HepG2 (cell line): ENCODE data around the gene KBTBD13. TPM values are rescaled to one million over a fixed set of nuclear protein-coding genes. Genes with fewer than 3 reads are reported as not detected.

Experiments used
- EEA1 ChIP-seq: sonication (generic); formaldehyde crosslinking; IDR thresholded peaks from 2 replicates; pipeline ENCODE4 v1.5.1; 2020; ENCODE audit warnings: mild to moderate bottlenecking, missing genetic modification reagents, borderline replicate concordance
- ESRRA ChIP-seq: sonication (generic); formaldehyde crosslinking; IDR thresholded peaks from 2 replicates; pipeline ENCODE4 v1.5.1; 2020; ENCODE audit warnings: mild to moderate bottlenecking, low read depth, missing genetic modification reagents
- GABPA ChIP-seq, 2 experiments: IDR thresholded peaks; 2 replicates each; pipeline ENCODE4 v1.6.1; 2011 to 2016; ENCODE audit warnings: low read depth in 2 of 2, low read length in 1 of 2, missing biosample characterization in 1 of 2, missing genetic modification characterization in 1 of 2
- ISL2 ChIP-seq: sonication (generic); formaldehyde crosslinking; IDR thresholded peaks from 2 replicates; pipeline ENCODE4 v1.5.0; 2020; ENCODE audit warnings: missing genetic modification reagents
- ISX ChIP-seq: sonication (generic); formaldehyde crosslinking; conservative IDR thresholded peaks from 2 replicates; pipeline ENCODE4 v1.5.0; 2020; ENCODE audit warnings: missing genetic modification reagents
- KAT8 ChIP-seq: IDR thresholded peaks from 2 replicates; pipeline ENCODE4 v1.6.1; 2016; ENCODE audit warnings: missing genetic modification reagents, missing compliant biosample characterization
- MEIS1 ChIP-seq: sonication (generic); formaldehyde crosslinking; IDR thresholded peaks from 2 replicates; pipeline ENCODE4 v1.9.0; 2021; ENCODE audit warnings: mild to moderate bottlenecking, missing genetic modification reagents, moderate library complexity, borderline replicate concordance
- ONECUT2 ChIP-seq: sonication (generic); formaldehyde crosslinking; IDR thresholded peaks from 2 replicates; pipeline ENCODE4 v1.4.0; 2020; ENCODE audit warnings: missing genetic modification reagents
- RORA ChIP-seq: sonication (generic); formaldehyde crosslinking; IDR thresholded peaks from 2 replicates; pipeline ENCODE4 v1.5.0; 2020; ENCODE audit warnings: mild to moderate bottlenecking, missing genetic modification reagents, moderate library complexity
- SIX4 ChIP-seq: sonication (generic); formaldehyde crosslinking; IDR thresholded peaks from 2 replicates; pipeline ENCODE4 v1.4.0; 2020; ENCODE audit warnings: missing genetic modification reagents
- ZNF180 ChIP-seq: sonication (generic); formaldehyde crosslinking; IDR thresholded peaks from 2 replicates; pipeline ENCODE4 v1.4.0; 2020; ENCODE audit warnings: low read depth, missing genetic modification reagents, borderline replicate concordance
- ZNF44 ChIP-seq: sonication (generic); formaldehyde crosslinking; IDR thresholded peaks from 2 replicates; pipeline ENCODE4 v1.5.1; 2020; ENCODE audit warnings: mild to moderate bottlenecking, missing genetic modification reagents
- ZNF558 ChIP-seq: sonication (generic); formaldehyde crosslinking; IDR thresholded peaks from 2 replicates; pipeline ENCODE4 v1.9.0; 2022; ENCODE audit warnings: mild to moderate bottlenecking, missing genetic modification reagents, borderline replicate concordance
- ZNF562 ChIP-seq: sonication (generic); formaldehyde crosslinking; IDR thresholded peaks from 2 replicates; pipeline ENCODE4 v1.8.0; 2022; ENCODE audit warnings: missing genetic modification reagents, borderline replicate concordance
- ZNF713 ChIP-seq: sonication (generic); formaldehyde crosslinking; IDR thresholded peaks from 2 replicates; pipeline ENCODE4 v1.4.0; 2020; ENCODE audit warnings: mild to moderate bottlenecking, missing genetic modification reagents
- polyA plus RNA-seq, 8 experiments: library from polyadenylated mRNA; depleted of rRNA in 3 of 8; stranded (reverse) in 7 of 8; unstranded in 1 of 8; fragments of >200 nt; fragmentation: Illumina TruSeq in 4 of 8; extraction: Trizol in 4 of 8; gene quantifications; 2 replicates each; pipeline versions ENCODE4 v1.2.1 to v1.2.3, GENCODE V29; 2011 to 2016; ENCODE audit warnings: low read depth in 4 of 8, missing spikeins in 1 of 8, mixed read lengths in 1 of 8; ENCODE audit not compliant: insufficient read depth in 1 of 8
- total RNA-seq, 5 experiments: library from RNA; depleted of rRNA; stranded (reverse); fragments of >200 nt; fragmentation: Illumina TruSeq; extraction: Trizol; gene quantifications; 2 replicates each; pipeline ENCODE4 v1.2.3, GENCODE V29; 2016; ENCODE audit warnings: low read depth in 1 of 5
- TF ChIP-seq, protein P1 (sequence below): sonication (generic); formaldehyde crosslinking; IDR thresholded peaks from 2 replicates; pipeline ENCODE4 v1.4.0; 2020; ENCODE audit warnings: missing genetic modification reagents, borderline replicate concordance
- TF ChIP-seq, protein P2 (sequence below): sonication (generic); formaldehyde crosslinking; IDR thresholded peaks from 2 replicates; pipeline ENCODE4 v1.4.0; 2020; ENCODE audit warnings: mild to moderate bottlenecking, missing genetic modification reagents, borderline replicate concordance
- TF ChIP-seq, protein P3 (sequence below): sonication (generic); formaldehyde crosslinking; IDR thresholded peaks from 2 replicates; pipeline ENCODE4 v1.8.1; 2023; ENCODE audit warnings: missing genetic modification reagents, mild to moderate bottlenecking, borderline replicate concordance

Gene KBTBD13
- total and polyA plus RNA-seq, 2 of the 13 experiments (the other 11 are each of a cell fraction or from before 2014, with no cell fraction given) = not detected

DNA sequence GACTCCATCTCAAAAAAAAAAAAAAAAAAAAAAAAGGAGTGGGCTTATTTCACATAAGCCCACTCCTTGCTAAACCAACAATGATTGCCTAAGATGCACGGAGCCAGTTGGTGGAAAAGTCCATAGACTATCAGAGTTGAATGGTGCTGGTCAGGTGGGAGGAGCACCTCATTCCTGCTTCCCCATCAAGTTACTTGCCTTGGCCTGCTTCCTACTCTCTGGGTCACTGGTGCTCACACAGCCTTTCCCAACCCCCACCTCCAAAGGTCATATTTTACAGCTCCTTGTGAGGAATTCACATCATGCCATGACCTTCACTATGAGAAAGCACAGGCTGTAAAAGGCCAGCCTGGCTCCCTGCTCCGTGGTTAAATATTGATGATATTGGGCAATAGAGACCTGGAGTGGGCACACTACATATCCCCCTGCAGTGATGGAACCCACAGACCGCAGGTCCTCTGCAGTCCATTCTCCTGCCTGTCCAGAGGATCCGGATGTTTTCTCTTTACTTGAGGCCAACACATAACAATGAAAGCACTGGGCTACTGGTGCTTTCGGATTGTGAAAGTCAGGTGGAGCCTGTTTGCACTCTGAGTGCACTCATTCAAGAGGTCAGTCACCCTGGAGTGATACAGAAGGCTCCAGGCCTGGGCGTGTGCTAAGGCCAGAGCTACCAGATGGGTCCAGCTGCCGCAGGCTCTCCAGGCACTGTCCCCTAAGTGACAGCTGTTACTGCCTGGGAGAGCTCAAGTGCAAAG, 31.6 kb upstream of the KBTBD13 start, which contains the start of gene SLC51B (continued):
- TF ChIP-seq, protein P1, sequence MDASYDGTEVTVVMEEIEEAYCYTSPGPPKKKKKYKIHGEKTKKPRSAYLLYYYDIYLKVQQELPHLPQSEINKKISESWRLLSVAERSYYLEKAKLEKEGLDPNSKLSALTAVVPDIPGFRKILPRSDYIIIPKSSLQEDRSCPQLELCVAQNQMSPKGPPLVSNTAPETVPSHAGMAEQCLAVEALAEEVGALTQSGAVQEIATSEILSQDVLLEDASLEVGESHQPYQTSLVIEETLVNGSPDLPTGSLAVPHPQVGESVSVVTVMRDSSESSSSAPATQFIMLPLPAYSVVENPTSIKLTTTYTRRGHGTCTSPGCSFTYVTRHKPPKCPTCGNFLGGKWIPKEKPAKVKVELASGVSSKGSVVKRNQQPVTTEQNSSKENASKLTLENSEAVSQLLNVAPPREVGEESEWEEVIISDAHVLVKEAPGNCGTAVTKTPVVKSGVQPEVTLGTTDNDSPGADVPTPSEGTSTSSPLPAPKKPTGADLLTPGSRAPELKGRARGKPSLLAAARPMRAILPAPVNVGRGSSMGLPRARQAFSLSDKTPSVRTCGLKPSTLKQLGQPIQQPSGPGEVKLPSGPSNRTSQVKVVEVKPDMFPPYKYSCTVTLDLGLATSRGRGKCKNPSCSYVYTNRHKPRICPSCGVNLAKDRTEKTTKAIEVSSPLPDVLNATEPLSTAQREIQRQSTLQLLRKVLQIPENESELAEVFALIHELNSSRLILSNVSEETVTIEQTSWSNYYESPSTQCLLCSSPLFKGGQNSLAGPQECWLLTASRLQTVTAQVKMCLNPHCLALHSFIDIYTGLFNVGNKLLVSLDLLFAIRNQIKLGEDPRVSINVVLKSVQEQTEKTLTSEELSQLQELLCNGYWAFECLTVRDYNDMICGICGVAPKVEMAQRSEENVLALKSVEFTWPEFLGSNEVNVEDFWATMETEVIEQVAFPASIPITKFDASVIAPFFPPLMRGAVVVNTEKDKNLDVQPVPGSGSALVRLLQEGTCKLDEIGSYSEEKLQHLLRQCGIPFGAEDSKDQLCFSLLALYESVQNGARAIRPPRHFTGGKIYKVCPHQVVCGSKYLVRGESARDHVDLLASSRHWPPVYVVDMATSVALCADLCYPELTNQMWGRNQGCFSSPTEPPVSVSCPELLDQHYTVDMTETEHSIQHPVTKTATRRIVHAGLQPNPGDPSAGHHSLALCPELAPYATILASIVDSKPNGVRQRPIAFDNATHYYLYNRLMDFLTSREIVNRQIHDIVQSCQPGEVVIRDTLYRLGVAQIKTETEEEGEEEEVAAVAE (CRISPR knock-in tag) = peak; percentile 90; the same call in 1 of the 2 replicates
- TF ChIP-seq, protein P2, sequence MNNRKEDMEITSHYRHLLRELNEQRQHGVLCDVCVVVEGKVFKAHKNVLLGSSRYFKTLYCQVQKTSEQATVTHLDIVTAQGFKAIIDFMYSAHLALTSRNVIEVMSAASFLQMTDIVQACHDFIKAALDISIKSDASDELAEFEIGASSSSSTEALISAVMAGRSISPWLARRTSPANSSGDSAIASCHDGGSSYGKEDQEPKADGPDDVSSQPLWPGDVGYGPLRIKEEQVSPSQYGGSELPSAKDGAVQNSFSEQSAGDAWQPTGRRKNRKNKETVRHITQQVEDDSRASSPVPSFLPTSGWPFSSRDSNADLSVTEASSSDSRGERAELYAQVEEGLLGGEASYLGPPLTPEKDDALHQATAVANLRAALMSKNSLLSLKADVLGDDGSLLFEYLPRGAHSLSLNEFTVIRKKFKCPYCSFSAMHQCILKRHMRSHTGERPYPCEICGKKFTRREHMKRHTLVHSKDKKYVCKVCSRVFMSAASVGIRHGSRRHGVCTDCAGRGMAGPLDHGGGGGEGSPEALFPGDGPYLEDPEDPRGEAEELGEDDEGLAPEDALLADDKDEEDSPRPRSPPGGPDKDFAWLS (CRISPR knock-in tag) = no peak
- TF ChIP-seq ZNF713 = no peak
- TF ChIP-seq ONECUT2 (CRISPR knock-in tag) = no peak
- TF ChIP-seq GABPA (IDR thresholded peaks at IDR 0.05; ENCODE audit: low read depth, low read length) = no peak
- peak; percentile 54; the same call in 1 of the 2 replicates for TF ChIP-seq GABPA (CRISPR knock-in tag; IDR thresholded peaks at IDR 0.05; ENCODE audit: low read depth)
- TF ChIP-seq ZNF44 (CRISPR knock-in tag) = peak; percentile 57; the same call in 1 of the 2 replicates
- TF ChIP-seq, protein P3, sequence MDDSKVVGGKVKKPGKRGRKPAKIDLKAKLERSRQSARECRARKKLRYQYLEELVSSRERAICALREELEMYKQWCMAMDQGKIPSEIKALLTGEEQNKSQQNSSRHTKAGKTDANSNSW (CRISPR knock-in tag) = 0 out of 2 replicates have a peak, but pooled peaks have one; percentile 39
- no peak for TF ChIP-seq ZNF180 (CRISPR knock-in tag)
- no peak for TF ChIP-seq ZNF562
- TF ChIP-seq ZNF558 (CRISPR knock-in tag) = no peak
- TF ChIP-seq EEA1 (CRISPR knock-in tag) = no peak
- no peak for TF ChIP-seq SIX4 (CRISPR knock-in tag)
- no peak for TF ChIP-seq ISX (CRISPR knock-in tag)
- TF ChIP-seq KAT8 = peak; percentile 63
- no peak for TF ChIP-seq RORA (CRISPR knock-in tag)
- TF ChIP-seq MEIS1 (CRISPR knock-in tag) = peak; percentile 50; the same call in 1 of the 2 replicates
- peak; percentile 84; the same call in 1 of the 2 replicates for TF ChIP-seq ESRRA (CRISPR knock-in tag)
- peak; percentile 72; the same call in 1 of the 2 replicates for TF ChIP-seq ISL2
